Subcutaneous adipose tissue (tissue), 4 donors: ENCODE measurements around the gene TWIST2. TPM values are rescaled to one million over a fixed set of nuclear protein-coding genes. Genes with fewer than 3 reads are reported as not detected.

Experiments
- CTCF ChIP-seq: fragments of 450-650 bp; IDR thresholded peaks from one replicate; pipeline ENCODE4 v1.5.1; 2016; ENCODE audit warnings: low read depth, mild to moderate bottlenecking, control low read depth, antibody characterized with exemption, moderate library complexity
- total RNA-seq, 4 donors: library from RNA; depleted of rRNA; stranded (reverse); fragments of >200 nt; gene quantifications; one replicate each; pipeline ENCODE4 v1.1.0, GENCODE V29; 2016

The TWIST2 gene
- total RNA-seq, 4 donors from 2014 or later, result 90.8 to 282 (median 125) TPM

DNA sequence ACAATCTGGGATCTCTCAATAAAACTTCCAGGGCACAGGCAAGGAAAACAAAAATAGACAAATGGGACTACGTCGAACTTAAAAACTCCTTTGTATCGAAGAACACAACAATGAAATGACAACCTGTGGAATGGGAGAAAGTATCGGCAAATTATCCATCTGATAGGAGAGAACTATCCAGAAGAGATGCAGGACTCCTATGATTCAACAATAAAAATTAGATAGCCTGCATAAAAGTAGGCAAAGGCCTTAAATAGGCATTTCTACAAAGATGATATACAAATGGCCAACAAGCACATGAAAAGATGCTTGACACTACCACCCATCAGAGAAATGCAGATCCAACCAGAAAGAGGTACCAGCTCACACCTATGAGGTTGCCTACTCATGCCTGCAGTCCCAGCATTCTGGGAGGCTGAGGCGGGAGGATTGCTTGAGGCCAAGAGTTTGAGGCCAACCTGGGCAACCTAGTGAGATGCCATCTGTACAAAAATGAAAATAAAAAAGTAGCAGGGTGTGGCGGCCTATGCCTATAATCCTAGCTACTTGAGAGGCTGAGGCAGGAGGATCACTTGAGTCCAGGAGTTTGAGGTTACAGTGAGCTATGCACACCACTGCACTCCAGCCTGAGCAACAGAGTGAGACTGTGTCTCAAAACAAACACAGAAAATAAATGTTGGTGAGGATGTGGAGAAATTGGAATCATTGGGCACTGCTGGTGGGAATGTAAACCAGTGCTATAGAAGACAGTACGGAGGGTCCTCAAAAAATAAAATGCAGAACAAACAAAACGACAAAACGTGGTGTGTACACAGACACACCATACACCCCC, 21.6 kb downstream of the TWIST2 start:
- TF ChIP-seq CTCF, result no peak

- TF ChIP-seq CTCF, result no peak
Measured at GRCh38 chr2:238870261-238870660, 22.4 kb downstream of the TWIST2 start.

- TF ChIP-seq CTCF, result no peak
Measured at GRCh38 chr2:238872026-238872425, 24.1 kb downstream of the TWIST2 start.

DNA sequence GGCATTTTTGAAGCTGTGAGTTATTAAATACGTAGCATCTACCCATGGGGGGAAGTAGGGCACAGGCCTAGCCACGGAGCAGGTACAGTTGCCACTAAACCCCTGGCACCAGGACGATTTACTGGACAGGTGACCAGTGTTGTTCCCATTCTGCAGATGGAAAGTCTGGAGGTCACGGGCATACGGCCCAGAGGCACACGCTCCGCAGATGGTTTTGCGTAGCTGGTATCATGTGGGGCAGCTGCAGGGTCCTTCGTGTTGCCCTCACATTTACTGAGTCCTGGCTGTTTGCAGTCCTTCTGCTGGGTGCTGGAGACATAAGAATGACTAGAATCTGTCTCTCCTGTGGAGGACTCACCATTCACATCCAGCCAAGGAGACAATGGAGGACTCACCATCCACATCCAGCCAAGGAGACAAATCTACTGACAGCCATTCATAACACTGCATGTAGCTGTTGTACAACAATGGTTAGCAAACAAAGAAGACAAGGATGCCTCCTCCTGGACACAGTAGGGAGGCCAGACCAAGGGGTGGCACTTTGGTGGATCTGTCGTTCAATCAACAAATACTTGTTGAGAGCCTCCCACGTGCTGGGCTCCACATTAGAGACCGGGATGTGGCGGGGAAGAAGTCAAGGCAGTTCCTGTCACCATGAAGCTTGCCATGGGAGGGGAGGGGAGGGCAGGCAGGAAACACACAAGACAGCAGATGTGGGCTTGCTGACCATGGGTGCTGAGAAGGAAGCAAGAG, 24.9 kb downstream of the TWIST2 start:
- TF ChIP-seq CTCF, result no peak

DNA sequence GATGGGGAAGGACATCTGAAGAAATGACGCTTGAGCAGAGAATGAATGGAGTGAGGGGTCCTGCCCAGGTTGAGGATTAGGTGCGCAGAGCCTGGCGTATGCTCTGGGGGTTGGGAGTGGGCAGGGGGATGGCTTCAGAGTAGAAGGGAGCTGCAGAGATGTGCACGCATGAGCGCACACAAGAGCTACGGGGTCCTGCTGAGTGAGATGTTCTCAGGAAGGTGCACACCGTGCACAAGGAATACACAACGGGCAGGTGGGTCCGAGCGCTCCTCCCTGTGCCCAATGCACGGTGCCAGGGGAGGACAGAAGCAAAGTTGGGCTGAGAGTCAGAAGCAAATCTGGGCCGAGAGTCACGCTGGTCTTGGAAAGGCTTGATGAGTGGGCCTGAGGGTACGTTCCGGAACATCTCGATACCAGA, 25.5 kb downstream of the TWIST2 start:
- no peak for TF ChIP-seq CTCF

- no peak for TF ChIP-seq CTCF
Measured at GRCh38 chr2:238873841-238874240, 26.0 kb downstream of the TWIST2 start.

- no peak for TF ChIP-seq CTCF
Measured at GRCh38 chr2:238874330-238875050, 26.6 kb downstream of the TWIST2 start.
